HepG2 (cell line): ENCODE measurements around the gene GABBR2. TPM values are rescaled to one million over a fixed set of nuclear protein-coding genes. Genes with fewer than 3 reads are reported as not detected.

Experiments used
- CBX5 ChIP-seq: sonication (generic); formaldehyde crosslinking; IDR thresholded peaks from 2 replicates; pipeline ENCODE4 v1.4.0; 2020; ENCODE audit warnings: missing genetic modification reagents, borderline replicate concordance
- ELF1 ChIP-seq: sonication (generic); formaldehyde crosslinking; IDR thresholded peaks from 2 replicates; pipeline ENCODE4 v1.4.0; 2020; ENCODE audit warnings: missing genetic modification reagents
- HMGXB4 ChIP-seq, 2 experiments: sonication (generic) in 1 of 2; formaldehyde crosslinking in 1 of 2; IDR thresholded peaks; 2 replicates each; pipeline versions ENCODE4 v1.4.0 to v1.6.1; 2018 to 2020; ENCODE audit warnings: missing genetic modification reagents in 2 of 2, borderline replicate concordance in 1 of 2, low read depth in 1 of 2, mild to moderate bottlenecking in 1 of 2, missing biosample characterization in 1 of 2
- HNRNPUL1 ChIP-seq: fragments of 200-400 bp; formaldehyde crosslinking; IDR thresholded peaks from 2 replicates; pipeline ENCODE4 v1.6.1; 2017; ENCODE audit warnings: low read depth, mild to moderate bottlenecking, low read length, moderate library complexity
- MAZ ChIP-seq, 2 experiments: sonication (generic) in 1 of 2; formaldehyde crosslinking in 1 of 2; IDR thresholded peaks; 2 replicates each; pipeline versions ENCODE4 v1.5.0 to v1.6.1; 2012 to 2020; ENCODE audit warnings: low read depth in 2 of 2, mild to moderate bottlenecking in 2 of 2, borderline replicate concordance in 1 of 2, improper control_type of control experiment in 1 of 2, low read length in 1 of 2, missing genetic modification reagents in 1 of 2, moderate library complexity in 1 of 2
- NPAS2 ChIP-seq: sonication (generic); formaldehyde crosslinking; IDR thresholded peaks from 2 replicates; pipeline ENCODE4 v1.8.0; 2022; ENCODE audit warnings: mild to moderate bottlenecking, missing genetic modification reagents, borderline replicate concordance
- SKI ChIP-seq: fragments of 450-650 bp; IDR thresholded peaks from one replicate; pipeline ENCODE4 v1.6.1; 2018; ENCODE audit warnings: mild to moderate bottlenecking; ENCODE audit not compliant: partially characterized antibody
- STAG1 ChIP-seq: sonication (generic); formaldehyde crosslinking; IDR thresholded peaks from 2 replicates; pipeline ENCODE4 v1.4.0; 2020; ENCODE audit warnings: missing genetic modification reagents
- TCF12 ChIP-seq, 2 experiments: fragments of 450-650 bp in 1 of 2; sonication (generic) in 1 of 2; formaldehyde crosslinking in 1 of 2; IDR thresholded peaks; 2 replicates each; pipeline versions ENCODE4 v1.6.1 to v1.8.0; 2017 to 2022; ENCODE audit warnings: antibody characterized with exemption in 1 of 2, mild to moderate bottlenecking in 1 of 2, missing genetic modification reagents in 1 of 2, moderate library complexity in 1 of 2
- THAP9 ChIP-seq: sonication (generic); formaldehyde crosslinking; IDR thresholded peaks from 2 replicates; pipeline ENCODE4; 2020; ENCODE audit warnings: missing genetic modification reagents, mild to moderate bottlenecking, borderline replicate concordance
- THRA ChIP-seq: sonication (generic); formaldehyde crosslinking; IDR thresholded peaks from 2 replicates; pipeline ENCODE4 v1.4.0; 2020; ENCODE audit warnings: missing genetic modification reagents, borderline replicate concordance
- ZBTB3 ChIP-seq: sonication (generic); formaldehyde crosslinking; IDR thresholded peaks from 2 replicates; pipeline ENCODE4 v1.4.0; 2020; ENCODE audit warnings: low read depth, mild to moderate bottlenecking, moderate library complexity, missing genetic modification reagents, borderline replicate concordance
- ZBTB7A ChIP-seq: sonication (generic); formaldehyde crosslinking; IDR thresholded peaks from 2 replicates; pipeline ENCODE4 v1.8.0; 2022; ENCODE audit warnings: mild to moderate bottlenecking, missing genetic modification reagents
- ZBTB7B ChIP-seq: sonication (generic); formaldehyde crosslinking; IDR thresholded peaks from 2 replicates; pipeline ENCODE4 v1.4.0; 2020; ENCODE audit warnings: missing genetic modification reagents
- ZFX ChIP-seq: sonication (generic); formaldehyde crosslinking; IDR thresholded peaks from 2 replicates; pipeline ENCODE4 v1.4.0; 2020; ENCODE audit warnings: mild to moderate bottlenecking, low read depth, missing genetic modification reagents, moderate library complexity
- ZNF281 ChIP-seq: sonication (generic); formaldehyde crosslinking; IDR thresholded peaks from 2 replicates; pipeline ENCODE4 v1.4.0; 2020; ENCODE audit warnings: missing genetic modification reagents, borderline replicate concordance
- ZNF496 ChIP-seq: sonication (generic); formaldehyde crosslinking; IDR thresholded peaks from 2 replicates; pipeline ENCODE4 v1.8.1; 2023; ENCODE audit warnings: mild to moderate bottlenecking, moderate library complexity, missing genetic modification reagents; ENCODE audit not compliant: insufficient replicate concordance
- ZNF501 ChIP-seq: sonication (generic); formaldehyde crosslinking; IDR thresholded peaks from 2 replicates; pipeline ENCODE4 v1.5.1; 2020; ENCODE audit warnings: mild to moderate bottlenecking, moderate library complexity, missing genetic modification reagents
- polyA plus RNA-seq, 8 experiments: library from polyadenylated mRNA; depleted of rRNA in 3 of 8; stranded (reverse) in 7 of 8; unstranded in 1 of 8; fragments of >200 nt; fragmentation: Illumina TruSeq in 4 of 8; extraction: Trizol in 4 of 8; gene quantifications; 2 replicates each; pipeline versions ENCODE4 v1.2.1 to v1.2.3, GENCODE V29; 2011 to 2016; ENCODE audit warnings: low read depth in 4 of 8, missing spikeins in 1 of 8, mixed read lengths in 1 of 8; ENCODE audit not compliant: insufficient read depth in 1 of 8
- total RNA-seq, 5 experiments: library from RNA; depleted of rRNA; stranded (reverse); fragments of >200 nt; fragmentation: Illumina TruSeq; extraction: Trizol; gene quantifications; 2 replicates each; pipeline ENCODE4 v1.2.3, GENCODE V29; 2016; ENCODE audit warnings: low read depth in 1 of 5

The GABBR2 gene
- total and polyA plus RNA-seq, 2 of the 13 experiments (the other 11 are each of a cell fraction or from before 2014, with no cell fraction given): 0.02 TPM; not detected in 1

GRCh38 chr9:98315551-98316060 is 393.1 kb downstream of the GABBR2 start (continued):
- TF ChIP-seq THAP9 (CRISPR knock-in tag) (no peak), ZBTB7A (CRISPR knock-in tag) (peak; percentile 77; the same call in 1 of the 2 replicates), ZFX (CRISPR knock-in tag) (peak; percentile 27; the same call in 1 of the 2 replicates), HNRNPUL1 (no peak), ZNF281 (CRISPR knock-in tag) (peak; percentile 49; the same call in 1 of the 2 replicates), NPAS2 (CRISPR knock-in tag) (no peak), MAZ (IDR thresholded peaks at IDR 0.05; ENCODE audit: borderline replicate concordance, low read depth, low read length) (no peak), MAZ (CRISPR knock-in tag; IDR thresholded peaks at IDR 0.05; ENCODE audit: low read depth) (0 out of 2 replicates have a peak, but pooled peaks have one; percentile 26), ELF1 (0 out of 2 replicates have a peak, but pooled peaks have one; percentile 21), ZBTB7B (CRISPR knock-in tag) (peak; percentile 36; the same call in 1 of the 2 replicates), ZNF501 (CRISPR knock-in tag) (0 out of 2 replicates have a peak, but pooled peaks have one; percentile 25), STAG1 (CRISPR knock-in tag) (peak; percentile 90), CBX5 (CRISPR knock-in tag) (no peak), ZNF496 (CRISPR knock-in tag) (no peak), TCF12 (IDR thresholded peaks at IDR 0.05) (no peak), TCF12 (CRISPR knock-in tag; IDR thresholded peaks at IDR 0.05) (no peak), THRA (peak; percentile 70; the same call in 1 of the 2 replicates), HMGXB4 (CRISPR knock-in tag; IDR thresholded peaks at IDR 0.05; ENCODE audit: borderline replicate concordance in 1 of 2, low read depth in 1 of 2) (peak; percentile 33 to 54; a peak in 1 of 4 replicates), SKI (peak; percentile 18), ZBTB3 (CRISPR knock-in tag) (no peak)
